Measurements from ENCODE around the gene OR8D4. TPM values are rescaled to one million over a fixed set of nuclear protein-coding genes. Genes with fewer than 3 reads are reported as not detected.

Gene OR8D4
- total RNA-seq, 1 donor from 2014 or later: not detected

Other genes with a start within 250 kb of the OR8D4 start
- gene SCN3B, start 247.5 kb upstream of the OR8D4 start, total RNA-seq: not detected in 2 replicates
- 17.7 and 18.9 TPM in 2 replicates for gene ZNF202, start 160.5 kb upstream of the OR8D4 start, total RNA-seq
- not detected in 2 replicates for gene OR6X1, start 147.6 kb upstream of the OR8D4 start, total RNA-seq
- gene OR6M1, start 95.8 kb upstream of the OR8D4 start, total RNA-seq: not detected in 2 replicates
- gene TMEM225, start 16.5 kb upstream of the OR8D4 start, total RNA-seq: not detected in 2 replicates
- not detected in 2 replicates for gene OR4D5, start 37.5 kb downstream of the OR8D4 start, total RNA-seq
- gene OR6T1, start 41.7 kb downstream of the OR8D4 start, total RNA-seq: not detected in 2 replicates
- gene OR10S1, start 75.6 kb downstream of the OR8D4 start, total RNA-seq: not detected in 2 replicates
- not detected in 2 replicates for gene OR10G6, start 93.0 kb downstream of the OR8D4 start, total RNA-seq
- gene OR10G4, start 110.8 kb downstream of the OR8D4 start, total RNA-seq: not detected in 2 replicates
- not detected in 2 replicates for gene OR10G9, start 120.8 kb downstream of the OR8D4 start, total RNA-seq
- gene OR10G8, start 124.6 kb downstream of the OR8D4 start, total RNA-seq: not detected in 2 replicates
- gene OR10G7, start 139.2 kb downstream of the OR8D4 start, total RNA-seq: not detected in 2 replicates
- 4.3 and 4.5 TPM in 2 replicates for gene VWA5A, start 213.3 kb downstream of the OR8D4 start, total RNA-seq